ENCODE measurements around the gene PAGE2B. TPM values are rescaled to one million over a fixed set of nuclear protein-coding genes. Genes with fewer than 3 reads are reported as not detected.
"Not testable (repeated sequence)": the region's sequence is repeated elsewhere in the genome, so short reads cannot be mapped to it uniquely, and the experiment has no call there.

PAGE2B gene
- polyA plus RNA-seq, 2 of the 4 experiments (the other 2 are of a cell fraction) = not detected

GRCh38 chrX:55057675-55058249 is 17.1 kb upstream of the PAGE2B start:
- 17% methylated on average over 5 of the region's 5 CpGs for WGBS (ENCODE audit: missing lambda C conversion rate)
- Histone ChIP-seq H3K9me3 (no peaks in the 10 kb centered on the region), H3K4me1 (no peaks in the 10 kb centered on the region), H3K27ac (no peak overlapping the region), H3K4me3 (no peak overlapping the region), H3K4me2 (peak overlapping the region; percentile 21; the same call in 2 of the 3 replicates)
- DNase-seq (ENCODE audit: low read depth in 1 of 2, low spot score in 1 of 2) (peak; percentile 2 to 33), FAIRE-seq (no peak), ATAC-seq (peak; percentile 64 to 81; a peak in 5 of 6 replicates)
- TF ChIP-seq CTCF (IDR thresholded peaks at IDR 0.05) (peak; percentile 67), RAD21 (conservative IDR thresholded peaks at IDR 0.05 in 1 of 2, IDR thresholded peaks at IDR 0.05 in 1 of 2) (peak; percentile 77 to 83), CEBPB (IDR thresholded peaks at IDR 0.05) (no peak), SMC3 (IDR thresholded peaks at IDR 0.05) (peak; percentile 60)
- TF ChIP-seq, protein P1, sequence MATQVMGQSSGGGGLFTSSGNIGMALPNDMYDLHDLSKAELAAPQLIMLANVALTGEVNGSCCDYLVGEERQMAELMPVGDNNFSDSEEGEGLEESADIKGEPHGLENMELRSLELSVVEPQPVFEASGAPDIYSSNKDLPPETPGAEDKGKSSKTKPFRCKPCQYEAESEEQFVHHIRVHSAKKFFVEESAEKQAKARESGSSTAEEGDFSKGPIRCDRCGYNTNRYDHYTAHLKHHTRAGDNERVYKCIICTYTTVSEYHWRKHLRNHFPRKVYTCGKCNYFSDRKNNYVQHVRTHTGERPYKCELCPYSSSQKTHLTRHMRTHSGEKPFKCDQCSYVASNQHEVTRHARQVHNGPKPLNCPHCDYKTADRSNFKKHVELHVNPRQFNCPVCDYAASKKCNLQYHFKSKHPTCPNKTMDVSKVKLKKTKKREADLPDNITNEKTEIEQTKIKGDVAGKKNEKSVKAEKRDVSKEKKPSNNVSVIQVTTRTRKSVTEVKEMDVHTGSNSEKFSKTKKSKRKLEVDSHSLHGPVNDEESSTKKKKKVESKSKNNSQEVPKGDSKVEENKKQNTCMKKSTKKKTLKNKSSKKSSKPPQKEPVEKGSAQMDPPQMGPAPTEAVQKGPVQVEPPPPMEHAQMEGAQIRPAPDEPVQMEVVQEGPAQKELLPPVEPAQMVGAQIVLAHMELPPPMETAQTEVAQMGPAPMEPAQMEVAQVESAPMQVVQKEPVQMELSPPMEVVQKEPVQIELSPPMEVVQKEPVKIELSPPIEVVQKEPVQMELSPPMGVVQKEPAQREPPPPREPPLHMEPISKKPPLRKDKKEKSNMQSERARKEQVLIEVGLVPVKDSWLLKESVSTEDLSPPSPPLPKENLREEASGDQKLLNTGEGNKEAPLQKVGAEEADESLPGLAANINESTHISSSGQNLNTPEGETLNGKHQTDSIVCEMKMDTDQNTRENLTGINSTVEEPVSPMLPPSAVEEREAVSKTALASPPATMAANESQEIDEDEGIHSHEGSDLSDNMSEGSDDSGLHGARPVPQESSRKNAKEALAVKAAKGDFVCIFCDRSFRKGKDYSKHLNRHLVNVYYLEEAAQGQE (IDR thresholded peaks at IDR 0.05) = no peak
- ChIA-PET CTCF (interaction anchor here (0.7 to 1.3 kb wide), 8 partner anchors 40 to 1175 kb away, joined by 3 to 13 read pairs (median 4); no protein-coding TSS in a partner anchor), POLR2A (interaction anchor here (1.2 kb wide), 1 partner anchor 418 kb away, joined by 7 read pairs; no protein-coding TSS in a partner anchor)

DNA sequence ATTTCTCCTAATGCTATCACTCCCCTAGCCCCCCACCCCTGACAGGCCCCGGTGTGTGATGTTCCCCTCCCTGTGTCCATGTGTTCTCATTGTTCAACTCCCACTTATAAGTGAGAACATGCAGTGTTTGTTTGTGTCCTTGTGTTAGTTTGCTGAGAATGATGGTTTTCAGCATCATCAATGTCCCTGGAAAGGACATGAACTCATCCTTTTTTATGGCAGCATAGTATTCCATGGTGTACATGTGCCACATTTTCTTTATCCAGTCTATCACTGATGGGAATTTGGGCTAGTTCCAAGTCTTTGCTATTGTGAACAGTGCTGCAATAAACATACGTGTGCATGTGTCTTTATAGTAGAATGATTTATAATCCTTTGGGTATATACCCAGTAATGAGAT is 7.7 kb upstream of the PAGE2B start:
- POLR2A ChIA-PET; H3K4me1 ChIP-seq; H3K4me2 ChIP-seq; H3K4me3 ChIP-seq; CTCF ChIA-PET; H3K9me3 ChIP-seq; ATAC-seq; DNase-seq (ENCODE audit: low read depth in 1 of 2, low spot score in 1 of 2); H3K27ac ChIP-seq; FAIRE-seq: not testable (repeated sequence)
- 0% methylated on average over 1 of the region's 2 CpGs for WGBS (ENCODE audit: missing lambda C conversion rate)

DNA sequence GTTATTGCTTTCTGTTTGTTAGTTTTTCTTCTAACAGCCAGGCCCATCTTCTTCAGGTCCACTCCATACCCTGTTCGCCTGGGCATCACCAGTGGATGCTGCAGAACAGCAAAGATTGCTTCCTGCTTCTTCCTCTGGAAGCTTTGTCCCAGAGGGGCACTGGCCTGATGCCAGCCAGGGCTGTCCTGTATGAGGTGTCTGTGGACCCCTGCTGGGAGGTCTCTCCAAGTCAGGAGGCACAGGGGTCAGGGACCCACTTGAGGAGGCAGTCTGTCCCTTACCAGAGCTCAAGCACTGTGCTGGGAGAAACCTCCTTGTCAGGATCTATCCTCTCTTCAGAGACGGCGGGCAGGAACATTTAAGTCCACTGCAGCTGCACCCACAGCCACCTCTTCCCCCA is 2.5 kb upstream of the PAGE2B start:
- no peak overlapping the region for H3K4me3 ChIP-seq
- DNase-seq (ENCODE audit: low read depth in 1 of 2, low spot score in 1 of 2) (no peak), ATAC-seq (no peak), FAIRE-seq (no peak)
- no peak overlapping the region for H3K4me2 ChIP-seq
- TF ChIP-seq KDM5A (IDR thresholded peaks at IDR 0.05) (no peak), MAFK (IDR thresholded peaks at IDR 0.05; ENCODE audit: partially characterized antibody) (no peak), KDM1A (IDR thresholded peaks at IDR 0.05; ENCODE audit: low read depth) (no peak), SMC3 (IDR thresholded peaks at IDR 0.05) (no peak), PHF8 (IDR thresholded peaks at IDR 0.05; ENCODE audit: borderline replicate concordance, low read depth) (no peak), HOXB13 (CRISPR knock-in tag; IDR thresholded peaks at IDR 0.05; ENCODE audit: low read depth) (no peak), FOSL2 (IDR thresholded peaks at IDR 0.05) (no peak), FOSL2 (CRISPR knock-in tag; IDR thresholded peaks at IDR 0.05) (no peak), CEBPB (IDR thresholded peaks at IDR 0.05) (no peak), ZSCAN20 (CRISPR knock-in tag; IDR thresholded peaks at IDR 0.05) (no peak), RARB (CRISPR knock-in tag; IDR thresholded peaks at IDR 0.05) (no peak), TP53 (CRISPR knock-in tag; IDR thresholded peaks at IDR 0.05) (no peak), BHLHE40 (IDR thresholded peaks at IDR 0.05; ENCODE audit: low read depth, low read length) (no peak), RCOR1 (IDR thresholded peaks at IDR 0.05; ENCODE audit: low read depth, low read length) (no peak), NPAS2 (CRISPR knock-in tag; IDR thresholded peaks at IDR 0.05; ENCODE audit: borderline replicate concordance) (no peak), HOXB5 (CRISPR knock-in tag; IDR thresholded peaks at IDR 0.05) (no peak), ZFP36 (IDR thresholded peaks at IDR 0.05; ENCODE audit: borderline replicate concordance, partially characterized antibody) (no peak), EHMT2 (IDR thresholded peaks at IDR 0.05; ENCODE audit: low read depth) (no peak), MYC (IDR thresholded peaks at IDR 0.05; ENCODE audit: borderline replicate concordance, low read length) (no peak)
- TF ChIP-seq, protein P2, sequence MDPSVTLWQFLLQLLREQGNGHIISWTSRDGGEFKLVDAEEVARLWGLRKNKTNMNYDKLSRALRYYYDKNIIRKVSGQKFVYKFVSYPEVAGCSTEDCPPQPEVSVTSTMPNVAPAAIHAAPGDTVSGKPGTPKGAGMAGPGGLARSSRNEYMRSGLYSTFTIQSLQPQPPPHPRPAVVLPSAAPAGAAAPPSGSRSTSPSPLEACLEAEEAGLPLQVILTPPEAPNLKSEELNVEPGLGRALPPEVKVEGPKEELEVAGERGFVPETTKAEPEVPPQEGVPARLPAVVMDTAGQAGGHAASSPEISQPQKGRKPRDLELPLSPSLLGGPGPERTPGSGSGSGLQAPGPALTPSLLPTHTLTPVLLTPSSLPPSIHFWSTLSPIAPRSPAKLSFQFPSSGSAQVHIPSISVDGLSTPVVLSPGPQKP (IDR thresholded peaks at IDR 0.05; ENCODE audit: low read depth, low read length) = no peak
- CTCF ChIA-PET = interaction anchor here (0.9 kb wide), 1 partner anchor 10 kb away, joined by 3 read pairs; no protein-coding TSS in a partner anchor
- POLR2A ChIA-PET = no interaction called here
- no peaks in the 10 kb centered on the region for H3K9me3 ChIP-seq
- no peak overlapping the region for H3K27ac ChIP-seq
- WGBS (ENCODE audit: missing lambda C conversion rate) = 26% methylated on average over 2 of the region's 3 CpGs
- no peaks in the 10 kb centered on the region for H3K4me1 ChIP-seq
